Globus pallidus (tissue), 1 donor: ENCODE results near the gene NBDY.
A peak's percentile ranks its signal among the peaks of the same experiment; 100 is the strongest.
"Not testable (repeated sequence)": the region's sequence is repeated elsewhere in the genome, so short reads cannot be mapped to it uniquely, and the experiment has no call there.

Experiments
- DNase-seq: peaks from one replicate; pipeline ENCODE4 v3.0.0-alpha.2; 2015; ENCODE audit warnings: low spot score

NBDY gene

DNA sequence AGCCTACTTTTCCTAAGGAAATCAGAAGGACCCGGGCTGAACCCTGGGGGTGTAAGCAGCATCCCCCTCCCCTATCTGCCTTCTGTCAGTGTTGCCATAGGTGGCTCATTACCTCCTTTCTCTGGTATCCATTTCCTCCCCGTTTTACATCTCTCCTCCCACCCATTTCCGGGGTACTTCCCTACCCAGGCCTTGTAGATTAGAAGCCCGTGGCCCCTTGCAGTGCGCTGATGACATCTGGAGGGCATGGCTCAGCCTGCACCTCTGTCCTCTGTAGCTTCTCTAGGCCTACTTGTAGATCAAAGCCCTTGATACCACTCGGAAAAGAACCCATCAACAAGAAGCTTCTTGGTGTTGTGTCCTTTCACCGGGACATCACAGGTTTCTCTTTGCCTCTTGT lies 71.8 kb downstream of the NBDY start:
- DNase-seq = no peak

DNA sequence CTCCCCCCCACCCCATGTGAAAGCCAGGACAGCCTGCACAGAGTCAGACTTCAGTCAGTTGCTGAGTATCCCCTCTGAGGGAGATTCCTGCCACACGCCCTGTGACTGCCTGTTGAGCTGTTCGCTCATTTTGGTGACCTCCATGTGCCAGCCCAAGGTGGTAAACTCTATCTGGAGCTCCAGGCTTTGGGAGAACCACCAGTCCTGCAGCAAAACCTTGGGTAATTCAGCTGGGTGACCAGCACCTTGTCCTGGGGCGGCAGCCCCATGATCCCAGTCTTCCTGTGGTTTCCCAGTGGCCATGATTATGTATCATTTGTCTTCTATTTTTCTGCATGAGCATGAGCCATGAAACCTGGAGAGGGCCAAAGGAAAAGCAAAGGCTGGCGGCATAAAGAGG lies 73.4 kb downstream of the NBDY start:
- DNase-seq = no peak

DNA sequence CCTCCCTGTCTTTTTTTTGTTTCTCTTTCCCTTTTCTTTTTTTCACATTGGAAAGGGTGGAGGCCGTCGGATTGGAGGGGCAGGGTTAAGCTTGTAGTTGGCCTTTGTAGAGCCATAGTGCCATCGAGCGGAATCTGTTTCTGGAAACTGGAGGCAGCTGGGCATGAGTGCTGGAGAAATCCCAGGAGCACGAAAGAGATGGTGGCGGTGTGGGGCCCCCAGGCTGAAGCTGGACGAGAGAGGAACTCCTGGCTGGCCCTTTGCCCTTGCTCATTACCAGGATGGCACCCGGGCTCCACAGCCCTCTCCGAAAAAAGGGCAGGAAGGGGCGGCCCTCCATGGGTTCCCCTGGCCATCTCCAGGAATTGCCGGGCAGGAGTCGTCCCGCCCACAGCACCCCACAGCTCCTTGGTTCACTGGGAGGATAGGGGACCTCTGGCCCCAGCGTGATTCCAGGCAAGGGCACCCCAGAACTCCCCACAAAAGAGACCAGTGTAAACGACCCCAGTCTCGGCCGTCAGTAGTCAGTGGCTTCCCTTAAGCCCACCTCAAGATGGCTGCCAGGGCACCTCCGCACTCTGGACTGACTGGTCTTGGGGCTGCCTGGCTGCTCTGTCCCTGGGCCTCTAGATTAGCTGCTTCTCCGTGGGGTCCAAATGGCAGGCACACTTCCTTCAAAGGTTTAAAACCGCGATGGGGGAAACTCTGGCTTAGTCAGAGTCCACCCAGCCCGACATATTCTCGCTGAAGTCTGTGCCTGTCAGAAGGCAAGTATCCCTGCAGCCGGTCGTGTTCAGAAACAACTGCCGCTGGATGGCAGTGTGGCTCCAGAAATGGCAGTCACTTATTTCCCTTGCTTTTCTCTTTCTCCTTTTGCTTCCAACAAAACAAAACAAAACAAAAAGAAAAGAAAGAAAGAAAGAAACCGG lies 74.1 kb downstream of the NBDY start:
- DNase-seq = peak; percentile 87

DNA sequence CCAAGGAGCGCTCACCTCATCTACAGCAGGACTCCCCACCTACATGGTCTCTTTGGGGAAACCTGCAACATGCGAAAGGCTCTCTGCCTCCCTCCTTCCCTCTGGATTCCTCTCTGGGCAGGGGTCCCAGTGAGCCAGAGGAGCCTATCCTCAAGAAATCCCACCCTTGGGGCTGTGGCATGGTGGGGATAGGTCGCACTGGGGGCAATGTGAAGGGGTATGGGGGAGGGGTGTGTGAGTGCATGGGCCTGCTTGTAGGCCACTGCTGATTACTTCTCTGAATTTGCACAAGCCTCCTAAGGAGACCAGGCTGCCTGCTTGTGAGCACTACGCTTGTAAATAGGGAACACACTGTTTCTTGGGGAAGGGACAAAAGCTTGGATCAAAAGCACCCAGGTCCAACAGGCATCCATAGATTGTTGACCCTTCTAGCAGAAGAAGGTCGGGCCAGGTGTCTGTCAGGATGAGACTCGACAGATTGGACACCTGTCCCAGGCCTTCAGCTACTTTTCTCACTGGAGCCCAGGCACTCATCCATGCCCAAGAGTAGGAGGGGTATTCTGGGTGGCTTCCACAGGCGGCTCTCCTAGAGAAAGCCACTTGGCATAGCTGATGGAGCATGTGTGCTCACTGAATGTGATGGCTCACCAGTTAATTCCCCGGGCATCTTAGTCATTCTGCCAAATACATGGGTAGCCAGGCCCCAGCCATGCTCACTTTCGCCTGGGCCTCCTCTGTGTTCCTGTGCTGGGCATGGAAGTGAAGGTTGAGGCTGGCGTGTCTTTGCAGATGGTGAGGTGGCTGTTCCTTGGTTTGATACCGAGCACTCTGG lies 75.0 kb downstream of the NBDY start:
- DNase-seq = no peak

DNA sequence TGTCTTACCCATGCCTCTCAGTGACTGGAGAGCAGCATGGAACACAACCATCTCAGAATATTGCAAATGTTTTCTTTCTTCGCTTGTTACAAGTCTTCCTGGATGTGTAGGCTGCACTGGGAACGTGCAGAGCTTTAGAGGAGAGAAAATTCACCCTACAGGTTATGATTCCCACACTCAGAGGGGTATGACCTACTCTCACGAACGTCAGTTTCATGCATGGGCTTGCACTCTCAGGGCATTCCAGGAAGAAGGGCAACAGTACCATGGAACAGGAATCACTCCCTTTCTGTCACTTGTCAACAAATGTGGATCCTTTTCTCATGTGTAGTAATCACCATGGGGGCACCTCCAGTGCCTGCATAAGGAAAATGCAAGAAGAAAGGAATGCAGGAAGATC lies 75.8 kb downstream of the NBDY start:
- no peak for DNase-seq

DNA sequence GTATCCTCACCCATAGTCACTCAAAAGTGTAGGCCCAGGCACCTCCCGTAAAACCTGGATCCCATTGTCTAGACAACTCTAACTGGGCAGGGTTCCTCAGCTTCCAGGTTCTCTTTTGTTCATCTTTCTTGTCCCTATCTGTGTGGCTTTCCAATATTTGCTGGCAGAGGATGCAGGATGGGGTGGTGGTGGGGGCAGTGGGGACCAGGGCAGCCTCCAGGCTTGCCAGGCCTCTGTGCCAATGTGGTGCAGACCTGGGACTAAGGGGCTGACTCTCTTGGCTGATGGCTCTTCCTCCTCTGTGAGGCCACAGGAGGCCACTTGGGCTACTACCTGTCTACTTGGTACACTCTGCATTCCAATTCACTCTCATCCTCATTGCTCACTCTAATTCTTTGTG lies 76.4 kb downstream of the NBDY start:
- no peak for DNase-seq

DNA sequence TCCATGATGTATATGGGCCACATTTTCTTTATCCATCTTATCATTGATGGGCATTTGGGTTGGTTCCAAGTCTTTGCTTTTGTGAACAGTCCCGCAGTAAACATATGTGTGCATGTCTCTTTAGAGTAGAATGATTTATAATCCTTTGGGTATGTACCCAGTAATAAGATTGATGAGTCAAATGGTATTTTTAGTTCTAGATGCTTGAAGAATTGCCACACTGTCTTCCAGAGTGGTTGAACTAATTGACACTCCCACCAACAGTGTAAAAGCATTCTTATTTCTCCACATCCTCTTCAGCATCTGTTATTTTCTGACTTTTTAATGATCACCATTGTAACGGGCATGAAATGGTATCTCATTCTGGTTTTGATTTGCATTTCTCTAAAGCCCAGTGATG lies 77.1 kb downstream of the NBDY start:
- not testable (repeated sequence) for DNase-seq

DNA sequence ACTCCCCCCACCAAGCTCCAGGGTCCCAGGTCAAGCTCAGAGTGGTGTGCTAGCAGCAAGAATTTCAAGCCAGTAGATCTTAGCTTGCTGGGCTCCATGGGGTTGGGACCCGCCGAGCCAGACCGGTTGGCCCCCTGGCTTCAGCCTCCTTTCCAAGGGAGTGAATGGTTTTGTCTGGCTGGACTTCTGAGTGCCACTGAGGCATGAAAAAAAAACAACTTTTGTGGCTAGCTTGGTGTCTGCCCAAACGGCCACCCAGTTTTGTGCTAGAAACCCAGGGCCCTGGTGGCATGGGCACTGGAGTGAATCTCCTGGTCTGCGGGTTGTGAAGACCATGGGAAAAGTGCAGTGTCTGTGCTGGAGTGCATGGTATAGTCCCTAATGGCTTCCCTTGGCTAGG lies 82.6 kb downstream of the NBDY start:
- no peak for DNase-seq

DNA sequence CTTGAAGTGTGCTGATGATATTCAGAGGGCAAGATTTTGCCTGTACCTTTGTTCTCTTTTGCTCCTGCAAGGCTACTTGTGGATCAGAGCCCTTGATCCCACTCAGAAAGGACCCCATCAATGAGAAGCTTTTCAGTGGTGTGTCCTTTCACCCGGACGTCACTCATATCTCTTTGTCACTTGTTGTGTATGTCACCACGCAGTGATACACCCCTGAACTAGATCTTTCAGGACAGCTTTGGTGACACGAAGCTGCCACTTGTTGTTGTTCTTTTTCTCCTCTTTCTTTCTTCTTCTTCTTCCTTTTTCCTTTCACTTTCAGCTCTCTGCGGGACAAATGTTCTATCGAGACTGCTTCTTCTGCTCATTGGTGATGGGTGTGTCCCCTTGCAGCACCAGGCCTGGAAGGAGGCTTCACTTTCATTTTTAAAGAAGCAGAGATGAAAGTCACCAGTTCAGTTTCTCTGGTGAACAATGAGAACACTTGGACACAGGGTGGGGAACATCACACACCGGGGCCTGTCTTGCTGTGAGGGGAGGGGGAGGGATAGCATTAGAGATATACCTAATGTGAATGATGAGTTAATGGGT lies 83.6 kb downstream of the NBDY start:
- no peak for DNase-seq

DNA sequence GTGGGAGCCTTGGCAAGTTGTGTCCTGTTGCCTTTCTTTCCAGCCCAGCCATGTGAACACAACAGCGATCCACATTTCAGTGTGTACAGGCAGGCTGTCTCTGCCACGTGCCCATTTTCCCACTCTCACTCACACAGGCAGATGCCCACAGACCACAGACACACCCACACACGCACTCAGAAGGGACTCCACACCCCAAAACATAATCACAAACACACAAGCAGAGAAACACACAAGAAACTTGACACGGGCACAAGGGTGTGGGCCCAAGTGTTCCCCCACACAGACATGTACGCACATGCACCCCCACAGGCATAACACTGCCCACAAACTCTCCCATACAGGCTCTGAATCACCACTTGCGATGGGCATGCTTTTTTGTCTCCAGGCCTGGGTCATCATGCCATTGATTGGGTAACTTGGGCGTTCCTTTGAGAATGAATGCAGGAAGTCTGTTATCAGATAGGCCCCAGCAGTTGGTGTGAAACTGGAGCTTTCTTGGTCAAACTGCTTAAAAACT lies 84.3 kb downstream of the NBDY start:
- no peak for DNase-seq

DNA sequence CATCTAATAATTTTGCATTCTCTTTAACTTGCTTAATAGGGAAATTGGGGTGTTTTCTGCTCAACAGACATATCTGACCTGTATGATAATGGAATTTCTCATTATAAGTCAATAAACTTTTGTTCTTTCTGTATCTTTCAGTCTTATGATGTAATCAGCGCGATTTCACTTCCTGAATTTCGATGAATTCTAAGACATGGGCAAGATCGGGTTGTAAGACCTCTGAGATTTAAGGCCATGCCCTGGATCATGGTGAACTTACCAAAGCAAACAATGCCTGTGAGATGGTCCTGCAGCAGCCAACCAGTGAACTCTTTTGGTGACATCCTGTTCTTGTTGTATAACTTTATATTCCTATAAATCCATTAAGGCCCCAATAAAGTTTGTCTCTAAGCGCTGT lies 88.1 kb downstream of the NBDY start:
- DNase-seq = no peak

DNA sequence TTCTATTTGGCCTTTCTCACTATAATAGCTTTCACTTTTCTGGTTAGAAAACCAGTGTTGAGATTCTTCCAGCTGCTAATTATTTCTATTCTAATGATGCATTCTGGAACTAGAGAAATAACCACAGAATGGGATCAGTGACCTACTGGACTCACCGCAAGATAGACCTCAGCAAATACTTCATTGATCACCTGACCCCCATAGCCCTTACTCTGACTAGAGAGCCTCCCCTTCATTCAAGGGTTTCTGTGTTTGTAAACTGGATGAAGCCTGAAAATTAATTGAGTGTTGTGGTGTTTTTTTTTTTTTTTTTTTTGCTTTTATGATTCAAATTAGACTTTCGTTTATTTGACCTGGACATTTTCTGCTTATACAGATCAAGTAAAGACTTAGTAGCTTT lies 97.0 kb downstream of the NBDY start:
- DNase-seq = no peak

DNA sequence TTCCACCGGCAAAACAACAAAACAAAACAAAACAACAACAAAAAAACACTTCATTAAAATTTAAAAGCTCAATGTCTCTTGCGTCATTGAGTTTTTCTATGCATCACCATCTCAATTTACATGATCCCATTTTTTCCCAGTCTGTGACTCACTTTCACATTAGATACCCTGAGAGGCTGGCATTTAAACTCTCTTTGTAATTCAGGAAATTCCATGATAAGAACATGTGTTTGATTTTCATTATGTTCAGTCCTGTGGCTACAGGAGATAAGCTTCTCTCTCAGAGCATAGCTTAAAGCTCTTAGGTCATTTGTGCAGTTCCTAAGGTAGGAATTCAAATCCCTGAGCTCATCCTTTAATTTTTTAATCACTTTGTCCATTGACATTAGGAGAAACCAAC lies 104.6 kb downstream of the NBDY start:
- no peak for DNase-seq

DNA sequence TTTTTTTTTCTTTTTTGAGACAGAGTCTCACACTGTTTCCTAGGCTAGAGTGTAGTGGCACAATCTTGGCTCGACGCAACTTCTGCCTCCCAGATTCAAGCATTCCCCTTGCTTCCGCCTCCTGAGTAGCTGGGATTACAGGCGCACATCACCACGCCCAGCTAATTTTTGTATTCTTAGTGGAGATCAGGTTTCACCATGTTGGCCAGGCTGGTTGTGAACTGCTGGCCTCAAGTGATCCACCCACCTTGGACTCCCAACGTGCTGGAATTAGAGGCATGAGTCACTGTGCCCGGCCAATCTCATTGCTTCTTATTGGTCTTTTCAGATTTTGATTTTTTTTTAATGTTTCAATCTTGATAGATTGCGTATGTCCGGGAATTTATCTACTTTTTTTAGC lies 124.4 kb downstream of the NBDY start:
- no peak for DNase-seq

DNA sequence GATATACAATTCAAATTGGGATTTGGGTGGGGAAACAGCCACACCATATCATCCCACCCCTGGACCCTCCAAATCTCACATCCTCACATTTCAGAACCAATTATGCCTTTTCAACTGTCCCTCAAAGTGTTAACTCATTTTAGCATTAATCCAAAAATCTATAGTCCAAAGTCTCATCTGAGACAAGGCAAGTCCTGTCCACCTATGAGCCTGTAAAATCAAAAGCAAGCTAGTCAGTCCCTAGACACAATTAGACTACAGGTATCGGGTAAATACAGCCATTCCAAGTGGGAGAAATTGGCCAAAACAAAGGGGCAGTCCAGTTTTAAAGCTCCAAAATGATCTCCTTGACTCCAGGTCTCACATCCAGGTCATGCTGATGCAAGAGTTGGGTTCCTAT lies 128.0 kb downstream of the NBDY start:
- DNase-seq = no peak

DNA sequence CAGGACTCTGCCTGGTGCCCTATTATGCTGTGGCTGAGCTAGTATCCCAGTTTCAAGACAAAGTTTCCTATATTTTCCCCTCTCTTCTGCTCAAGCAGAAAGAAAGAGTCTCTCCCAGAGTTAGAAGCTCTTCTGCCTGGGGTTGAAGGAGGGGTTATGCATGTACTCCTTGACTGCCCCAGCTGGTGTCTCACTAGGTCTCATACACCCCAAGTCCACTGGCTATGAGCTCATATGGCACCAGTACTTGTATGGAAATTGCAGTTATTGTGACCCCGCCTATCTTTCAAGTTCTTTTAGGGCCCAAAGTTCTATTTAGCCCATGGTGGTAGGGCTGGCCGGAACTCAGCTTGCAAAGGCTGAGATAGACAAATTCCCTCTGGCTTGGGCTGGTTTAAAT lies 131.8 kb downstream of the NBDY start:
- no peak for DNase-seq
